Stimulated activated CD4-positive, alpha-beta T cell treated with anti-CD3 and anti-CD28 coated beads, Interleukin-1b, Interleukin-23, amount 100 ng/mL, for 4 hours (primary cell): ENCODE data around the gene NDUFS8.

Experiments
- DNase-seq, 2 donors: peaks; one replicate each; pipeline ENCODE4 v3.0.0-alpha.2; 2020; ENCODE audit warnings: low read depth in 2 of 2

The NDUFS8 gene

GRCh38 chr11:68015467-68015866 lies 15.0 kb upstream of the NDUFS8 start:
- DNase-seq: no peak

GRCh38 chr11:68016161-68016903 lies 14.1 kb upstream of the NDUFS8 start:
- DNase-seq: no peak

GRCh38 chr11:68016904-68017817 lies 13.3 kb upstream of the NDUFS8 start:
- DNase-seq: no peak

- DNase-seq: no peak
Observed at GRCh38 chr11:68017980-68018729, 12.3 kb upstream of the NDUFS8 start.

GRCh38 chr11:68018730-68019190 lies 11.7 kb upstream of the NDUFS8 start:
- DNase-seq: no peak

GRCh38 chr11:68019486-68019885 lies 11.0 kb upstream of the NDUFS8 start:
- no peak for DNase-seq

DNA sequence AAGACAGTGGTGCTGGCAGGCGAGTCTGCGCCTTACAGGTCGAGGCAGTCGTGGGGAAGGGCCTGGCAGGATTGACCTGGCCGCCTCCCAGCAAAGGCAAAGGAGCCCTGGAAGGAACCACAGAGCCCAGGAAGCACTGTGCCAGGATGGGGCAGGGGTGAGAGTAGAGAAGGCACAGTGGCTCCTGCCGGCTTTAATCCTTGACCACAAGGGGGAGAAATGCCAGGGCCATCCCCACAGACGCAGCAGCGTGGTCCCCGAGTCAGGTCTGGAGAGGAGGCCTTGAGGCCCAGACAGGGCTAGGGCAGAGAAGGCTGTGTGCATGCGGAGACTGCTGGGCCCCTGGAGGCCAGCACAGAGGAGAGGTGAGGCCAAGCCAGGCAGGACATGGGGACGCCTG lies 9.9 kb upstream of the NDUFS8 start:
- DNase-seq: no peak

- no peak for DNase-seq
Observed at GRCh38 chr11:68021167-68021787, 9.2 kb upstream of the NDUFS8 start.

DNA sequence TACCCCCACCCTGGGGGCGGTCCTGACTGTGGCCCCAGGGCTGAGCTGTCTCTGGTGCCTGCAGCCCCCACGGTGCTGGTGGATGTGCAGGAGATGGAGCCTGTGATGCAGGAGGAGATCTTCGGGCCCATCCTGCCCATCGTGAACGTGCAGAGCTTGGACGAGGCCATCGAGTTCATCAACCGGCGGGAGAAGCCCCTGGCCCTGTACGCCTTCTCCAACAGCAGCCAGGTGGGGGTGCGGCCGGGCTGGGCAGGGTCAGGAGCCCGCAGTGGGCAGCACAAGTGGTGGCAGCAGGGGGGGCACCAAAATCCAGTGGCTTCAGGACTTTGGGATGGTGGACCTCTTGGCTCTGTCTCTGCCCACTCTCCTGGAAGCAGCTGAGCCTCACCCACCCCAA lies 8.0 kb upstream of the NDUFS8 start:
- DNase-seq: no peak

- no peak for DNase-seq
Observed at GRCh38 chr11:68024508-68024907, 6.0 kb upstream of the NDUFS8 start.

DNA sequence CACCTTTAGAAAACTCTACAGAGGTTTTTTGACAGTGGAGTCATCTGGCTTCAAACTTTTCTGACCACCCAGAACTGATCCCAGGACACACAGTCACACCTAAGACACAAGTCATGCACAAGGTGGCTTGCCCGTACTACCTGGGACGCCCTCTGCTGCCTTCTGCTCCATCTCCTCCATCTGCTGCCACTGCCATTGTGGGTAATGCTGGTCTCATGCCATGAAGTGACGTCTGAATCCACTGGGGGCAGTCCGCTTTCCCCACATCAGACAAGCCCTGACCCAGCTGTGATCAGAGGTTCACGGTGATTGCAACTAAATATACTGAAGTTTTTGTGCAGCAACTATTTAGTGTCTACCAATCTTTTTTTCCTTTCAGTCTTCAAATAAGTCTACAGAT lies 5.4 kb upstream of the NDUFS8 start:
- no peak for DNase-seq

GRCh38 chr11:68026391-68027105 lies 3.9 kb upstream of the NDUFS8 start:
- DNase-seq: no peak

DNA sequence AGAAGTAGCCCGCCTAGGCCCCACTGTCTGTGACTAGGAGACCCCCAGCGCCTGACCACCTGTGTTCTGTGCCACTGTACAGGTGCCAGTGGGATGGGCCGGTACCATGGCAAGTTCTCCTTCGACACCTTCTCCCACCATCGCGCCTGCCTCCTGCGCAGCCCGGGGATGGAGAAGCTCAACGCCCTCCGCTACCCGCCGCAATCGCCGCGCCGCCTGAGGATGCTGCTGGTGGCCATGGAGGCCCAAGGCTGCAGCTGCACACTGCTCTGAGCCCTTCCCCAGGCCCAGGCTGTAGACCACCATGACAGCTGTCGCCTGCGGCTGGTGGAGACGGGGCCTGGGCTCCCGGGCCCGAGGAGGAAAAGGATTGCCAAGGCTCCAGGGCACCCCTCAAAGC lies 2.8 kb upstream of the NDUFS8 start:
- no peak for DNase-seq

DNA sequence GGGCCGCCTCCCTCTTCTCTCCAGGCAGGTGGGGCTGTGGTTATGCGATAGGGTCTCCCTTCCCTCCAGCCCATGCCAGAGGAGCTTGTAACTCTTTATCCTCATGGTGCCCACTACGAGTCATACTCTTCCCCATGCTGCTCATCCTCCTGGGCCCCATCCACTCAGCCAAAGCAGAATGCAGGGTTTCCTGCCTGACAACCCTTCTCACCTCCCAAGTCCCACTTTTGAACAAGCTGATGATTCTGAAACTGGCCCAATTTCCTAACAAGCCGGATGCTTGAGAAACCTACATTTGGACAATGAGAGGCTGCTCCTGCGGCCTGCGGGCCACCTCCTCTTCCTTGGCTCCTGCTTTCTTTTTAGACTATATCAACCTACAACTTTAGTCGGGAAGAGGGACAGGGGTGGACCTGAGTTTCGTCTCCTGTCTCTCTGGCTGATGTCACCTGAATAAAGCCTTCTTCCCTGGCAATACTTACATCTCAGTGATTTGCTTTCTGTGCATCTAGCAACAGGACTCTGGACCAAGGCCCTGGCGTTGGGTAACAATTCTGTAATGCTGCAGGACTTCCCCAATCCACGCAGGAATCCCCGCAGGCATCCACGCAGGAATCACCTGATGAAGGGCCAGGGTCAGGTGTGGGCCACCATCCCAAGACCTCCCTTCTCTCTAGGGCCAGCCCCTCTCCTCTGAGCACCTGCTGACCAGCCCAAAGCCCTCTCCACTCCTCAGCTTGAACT lies 1.5 kb upstream of the NDUFS8 start:
- no peak for DNase-seq

GRCh38 chr11:68031144-68031464 lies 623 bp downstream of the NDUFS8 start:
- DNase-seq: no peak

GRCh38 chr11:68032003-68032402 lies 1.5 kb downstream of the NDUFS8 start:
- no peak for DNase-seq

GRCh38 chr11:68032997-68033707 lies 2.7 kb downstream of the NDUFS8 start:
- no peak for DNase-seq

GRCh38 chr11:68033708-68034045 lies 3.2 kb downstream of the NDUFS8 start:
- no peak for DNase-seq

DNA sequence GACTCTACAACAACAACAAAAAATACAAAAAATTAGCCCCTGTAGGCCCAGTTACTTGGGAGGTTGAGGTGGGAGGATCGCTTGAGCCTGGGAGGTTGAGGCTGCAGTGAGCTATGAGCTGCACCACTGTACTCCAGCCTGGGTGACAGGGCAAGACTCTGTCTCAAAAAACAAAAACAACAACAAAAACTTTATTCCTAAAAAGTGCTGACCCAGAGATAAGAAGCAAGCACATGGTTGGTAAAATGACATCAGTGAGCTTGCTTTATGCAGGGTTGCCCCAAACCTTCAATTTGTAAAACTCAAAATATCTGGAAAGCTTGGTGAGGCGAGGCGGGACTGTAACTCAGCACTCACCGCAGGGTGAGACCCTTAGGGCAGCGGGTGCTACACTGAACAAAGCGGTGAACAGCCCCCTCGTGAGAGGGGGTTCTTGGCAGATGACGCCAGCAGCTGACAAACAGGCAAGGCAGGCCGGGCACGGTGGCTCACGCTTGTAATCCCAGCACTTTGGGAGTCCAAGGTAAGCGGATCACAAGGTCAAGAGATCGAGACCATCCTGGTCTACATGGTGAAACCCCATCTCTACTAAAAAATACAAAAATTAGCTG lies 4.9 kb downstream of the NDUFS8 start:
- no peak for DNase-seq
